Sigmoid colon (tissue), 7 donors: ENCODE data around the gene FAM43A. TPM values are rescaled to one million over a fixed set of nuclear protein-coding genes. Genes with fewer than 3 reads are reported as not detected.

Source experiments
- DNase-seq: peaks from one replicate; pipeline ENCODE4 v3.0.0-alpha.2; 2019
- H3K27ac ChIP-seq, 4 donors: fragments of 200-600 bp; sonication (generic); one replicate each; pipeline ENCODE4 v1.5.1; 2016 to 2019; ENCODE audit warnings: mild to moderate bottlenecking in 1 of 4
- H3K27me3 ChIP-seq, 3 donors: fragments of 200-600 bp; sonication (generic); one replicate each; pipeline ENCODE4 v1.5.1; 2019; ENCODE audit warnings: mild to moderate bottlenecking in 1 of 3
- H3K36me3 ChIP-seq, 4 donors: fragments of 200-600 bp; sonication (generic); one replicate each; pipeline ENCODE4 v1.5.1; 2016 to 2019
- H3K4me1 ChIP-seq, 4 donors: fragments of 200-600 bp; sonication (generic); one replicate each; pipeline ENCODE4 v1.5.1; 2017 to 2019
- H3K4me3 ChIP-seq, 4 donors: fragments of 200-600 bp; sonication (generic); one replicate each; pipeline ENCODE4 v1.5.1; 2017 to 2019; ENCODE audit warnings: mild to moderate bottlenecking in 2 of 4, moderate library complexity in 1 of 4
- H3K9me3 ChIP-seq, 4 donors: fragments of 200-600 bp in 3 of 4; sonication (generic) in 3 of 4; one replicate each; pipeline versions ENCODE4 v1.5.1 to v1.6.1; 2013 to 2019
- EP300 ChIP-seq, 4 donors: sonication (generic); formaldehyde crosslinking; IDR thresholded peaks; one replicate each; pipeline ENCODE4 v1.6.1; 2017; ENCODE audit warnings: antibody characterized with exemption in 4 of 4
- POLR2A ChIP-seq, 2 donors: fragments of 450-650 bp; IDR thresholded peaks; one replicate each; pipeline ENCODE4 v1.6.1; 2016; ENCODE audit warnings: antibody characterized with exemption in 2 of 2, mild to moderate bottlenecking in 2 of 2, moderate library complexity in 2 of 2
- POLR2AphosphoS5 ChIP-seq, 4 donors: sonication (generic); formaldehyde crosslinking; IDR thresholded peaks; one replicate each; pipeline ENCODE4 v1.6.1; 2017; ENCODE audit warnings: antibody characterized with exemption in 4 of 4
- WGBS, 2 donors: extraction: QIAGEN DNeasy Blood & Tissue Kit; methylation state at CpG; one replicate each; pipeline ENCODE4 v1.1.7; 2013; 5-methylcytosine and 5-hydroxymethylcytosine counted together
- intact Hi-C: fragments of 100-400 bp; cut with DNase I; formaldehyde crosslinking; loops from one replicate; pipeline ENCODE4 v1.15.1; 2023
- polyA plus RNA-seq, 3 donors: library from polyadenylated mRNA; stranded (reverse); fragments of 200-250 nt; gene quantifications; one replicate each; pipeline ENCODE4 v1.2.3, GENCODE V29; 2013
- total RNA-seq, 4 donors: library from RNA; depleted of rRNA; stranded (reverse); fragments of >200 nt; gene quantifications; one replicate each; pipeline ENCODE4 v1.1.0, GENCODE V29; 2016
- TF ChIP-seq, protein P1 (sequence below), 4 experiments: fragments of 450-650 bp in 3 of 4; fragments of 200-600 bp in 1 of 4; IDR thresholded peaks; one replicate each; pipeline ENCODE4 v1.5.1; 2016 to 2019; ENCODE audit warnings: antibody characterized with exemption in 4 of 4, mild to moderate bottlenecking in 3 of 4, moderate library complexity in 2 of 4
- donor health status: healthy with polysubstance abuse.
- donor health status: Bipolar disorder and iron deficiency.
- donor health status: healthy.

Gene FAM43A
- total and polyA plus RNA-seq, 7 donors: 10.2 to 62.8 (median 13.3) TPM

DNA sequence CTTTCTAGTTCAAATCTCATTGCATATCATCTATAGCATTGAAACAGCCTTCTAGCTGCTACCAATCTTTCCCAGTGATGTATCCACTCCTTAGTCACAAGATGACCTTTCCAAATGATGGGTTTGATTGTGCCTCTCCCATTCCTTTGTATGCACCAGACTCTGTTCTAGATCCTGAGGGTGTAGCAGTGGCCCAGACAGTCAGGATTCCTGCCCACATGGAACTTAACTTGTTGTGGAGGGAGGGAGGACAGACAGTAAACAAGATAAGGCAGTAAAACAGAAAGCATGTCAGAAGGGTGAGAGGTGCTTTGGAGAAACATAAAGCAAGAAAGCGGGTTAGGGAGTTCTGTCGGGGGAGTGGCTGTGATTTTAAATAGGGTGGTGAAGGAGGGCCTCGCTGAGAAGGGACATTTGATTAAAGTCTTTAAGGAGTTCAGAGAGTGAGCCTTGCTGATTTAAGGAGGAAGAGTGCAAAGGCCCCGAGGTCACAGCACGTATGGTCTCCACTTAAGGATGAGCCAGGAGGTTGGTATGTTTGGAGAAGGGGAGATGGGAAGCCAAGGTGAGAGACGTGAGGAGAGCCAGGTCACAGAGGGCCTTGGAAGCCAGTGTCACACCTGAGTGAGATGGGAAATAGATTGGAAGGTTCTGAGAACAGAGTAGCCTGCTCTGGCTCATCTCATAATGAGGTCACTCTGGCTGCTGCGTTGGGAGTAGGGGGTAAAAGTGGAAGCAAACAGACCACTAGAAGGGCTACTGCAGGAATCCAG lies 38.3 kb downstream of the FAM43A start:
- peaks cover 0 to 3% (median 0%) of the 10 kb centered on the region in 4 donors for H3K9me3 ChIP-seq
- no peaks in the 10 kb centered on the region for H3K27me3 ChIP-seq
- no peaks in the 10 kb centered on the region for H3K36me3 ChIP-seq
- 38 to 72% methylated on average over 7 of the region's 7 CpGs for WGBS, 2 donors
- intact Hi-C loops: no loop called here
- no peak overlapping the region for H3K4me3 ChIP-seq
- TF ChIP-seq, protein P1, sequence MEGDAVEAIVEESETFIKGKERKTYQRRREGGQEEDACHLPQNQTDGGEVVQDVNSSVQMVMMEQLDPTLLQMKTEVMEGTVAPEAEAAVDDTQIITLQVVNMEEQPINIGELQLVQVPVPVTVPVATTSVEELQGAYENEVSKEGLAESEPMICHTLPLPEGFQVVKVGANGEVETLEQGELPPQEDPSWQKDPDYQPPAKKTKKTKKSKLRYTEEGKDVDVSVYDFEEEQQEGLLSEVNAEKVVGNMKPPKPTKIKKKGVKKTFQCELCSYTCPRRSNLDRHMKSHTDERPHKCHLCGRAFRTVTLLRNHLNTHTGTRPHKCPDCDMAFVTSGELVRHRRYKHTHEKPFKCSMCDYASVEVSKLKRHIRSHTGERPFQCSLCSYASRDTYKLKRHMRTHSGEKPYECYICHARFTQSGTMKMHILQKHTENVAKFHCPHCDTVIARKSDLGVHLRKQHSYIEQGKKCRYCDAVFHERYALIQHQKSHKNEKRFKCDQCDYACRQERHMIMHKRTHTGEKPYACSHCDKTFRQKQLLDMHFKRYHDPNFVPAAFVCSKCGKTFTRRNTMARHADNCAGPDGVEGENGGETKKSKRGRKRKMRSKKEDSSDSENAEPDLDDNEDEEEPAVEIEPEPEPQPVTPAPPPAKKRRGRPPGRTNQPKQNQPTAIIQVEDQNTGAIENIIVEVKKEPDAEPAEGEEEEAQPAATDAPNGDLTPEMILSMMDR (IDR thresholded peaks at IDR 0.05): no peak
- no peak for TF ChIP-seq EP300 (IDR thresholded peaks at IDR 0.05)
- no peak for TF ChIP-seq POLR2AphosphoS5 (IDR thresholded peaks at IDR 0.05)
- no peak for TF ChIP-seq POLR2A (IDR thresholded peaks at IDR 0.05)
- no peak for DNase-seq
- H3K27ac ChIP-seq: no peak overlapping the region
- no peaks in the 10 kb centered on the region for H3K4me1 ChIP-seq

- Histone ChIP-seq H3K4me3 (no peak overlapping the region), H3K4me1 (no peaks in the 10 kb centered on the region), H3K36me3 (no peaks in the 10 kb centered on the region), H3K27me3 (no peaks in the 10 kb centered on the region), H3K27ac (no peak overlapping the region), H3K9me3 (no peaks in the 10 kb centered on the region)
- 72 to 82% methylated on average over 5 of the region's 5 CpGs for WGBS, 2 donors
- intact Hi-C loops: no loop called here
- TF ChIP-seq, protein P1 (IDR thresholded peaks at IDR 0.05): no peak
- TF ChIP-seq EP300 (IDR thresholded peaks at IDR 0.05) (no peak), POLR2AphosphoS5 (IDR thresholded peaks at IDR 0.05) (no peak), POLR2A (IDR thresholded peaks at IDR 0.05) (no peak)
- DNase-seq: no peak
These were observed 39.7 kb downstream of the FAM43A start for GRCh38 chr3:194725346-194725745.

DNA sequence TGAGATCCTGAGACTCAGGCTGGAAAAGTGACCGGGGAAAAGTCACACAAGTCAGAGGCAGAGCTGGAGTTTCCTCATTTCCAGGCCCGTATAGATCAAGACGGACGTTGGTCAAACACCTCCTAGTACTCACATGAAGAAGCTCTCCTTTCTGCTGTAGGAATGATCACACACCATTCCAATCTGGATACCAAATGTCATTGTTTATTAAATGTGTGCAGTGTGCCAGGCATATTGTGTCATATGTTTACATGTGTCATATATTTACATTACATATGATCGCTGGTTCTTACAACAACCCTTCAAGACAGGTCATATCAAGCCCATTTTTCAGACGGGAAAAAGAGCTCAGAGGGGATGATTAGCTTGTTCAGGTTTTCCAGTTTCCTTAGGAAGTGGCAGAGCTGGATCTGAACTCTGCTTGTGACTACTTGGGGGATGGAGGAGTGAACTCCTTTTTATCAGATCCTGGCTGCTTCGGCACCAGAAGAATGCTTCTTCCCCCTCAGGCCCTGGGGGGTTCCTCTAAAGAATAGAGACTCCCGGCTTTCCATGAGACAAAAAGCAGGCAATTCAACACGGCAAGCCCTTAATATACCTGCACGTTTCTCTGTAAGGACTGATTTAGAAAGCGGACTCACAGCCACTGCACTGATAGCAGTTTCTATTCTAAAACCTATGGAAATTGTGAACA lies 41.9 kb downstream of the FAM43A start:
- Histone ChIP-seq H3K9me3 (no peaks in the 10 kb centered on the region), H3K4me3 (no peak overlapping the region), H3K27ac (no peak overlapping the region), H3K36me3 (no peaks in the 10 kb centered on the region), H3K4me1 (no peaks in the 10 kb centered on the region), H3K27me3 (no peaks in the 10 kb centered on the region)
- intact Hi-C loops: no loop called here
- DNase-seq: no peak
- no peak for TF ChIP-seq POLR2AphosphoS5 (IDR thresholded peaks at IDR 0.05)
- WGBS, 2 donors: 77 to 83% methylated on average over 11 of the region's 11 CpGs

DNA sequence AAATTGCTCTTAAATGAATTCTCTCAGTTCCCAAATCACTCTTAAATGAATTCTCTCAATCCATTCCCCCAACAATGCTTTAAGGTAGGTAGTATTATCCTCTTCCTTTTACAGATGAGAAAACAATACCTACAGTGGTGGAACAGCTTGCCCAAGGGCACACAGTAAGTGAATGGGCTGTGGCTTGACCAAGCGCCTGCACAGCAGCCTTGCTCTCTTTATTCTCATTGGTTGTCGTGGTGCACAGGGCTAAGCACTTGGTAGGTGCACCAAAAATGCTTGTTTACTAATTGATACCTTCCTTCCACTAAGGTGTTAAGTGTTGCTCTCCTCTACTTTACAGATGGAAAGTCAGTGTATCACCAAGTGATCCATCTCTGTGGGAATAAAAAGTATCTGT lies 43.3 kb downstream of the FAM43A start:
- Histone ChIP-seq H3K27me3 (no peaks in the 10 kb centered on the region), H3K4me1 (no peaks in the 10 kb centered on the region), H3K4me3 (no peak overlapping the region), H3K27ac (no peak overlapping the region), H3K9me3 (no peaks in the 10 kb centered on the region), H3K36me3 (no peaks in the 10 kb centered on the region)
- WGBS, 2 donors: 92 to 97% methylated on average over 2 of the region's 2 CpGs
- intact Hi-C loops: no loop called here
- TF ChIP-seq, protein P1 (IDR thresholded peaks at IDR 0.05): no peak
- TF ChIP-seq EP300 (IDR thresholded peaks at IDR 0.05) (no peak), POLR2AphosphoS5 (IDR thresholded peaks at IDR 0.05) (no peak), POLR2A (IDR thresholded peaks at IDR 0.05) (no peak)
- DNase-seq: no peak

- Histone ChIP-seq H3K9me3 (peaks cover 0 to 5% (median 0%) of the 10 kb centered on the region in 4 donors), H3K27ac (no peak overlapping the region), H3K4me3 (no peak overlapping the region), H3K4me1 (no peaks in the 10 kb centered on the region), H3K27me3 (no peaks in the 10 kb centered on the region), H3K36me3 (no peaks in the 10 kb centered on the region)
- 20 to 57% methylated on average over 10 of the region's 10 CpGs for WGBS, 2 donors
- intact Hi-C loops: no loop called here
- TF ChIP-seq EP300 (IDR thresholded peaks at IDR 0.05) (no peak), POLR2AphosphoS5 (IDR thresholded peaks at IDR 0.05) (no peak), POLR2A (IDR thresholded peaks at IDR 0.05) (no peak)
- TF ChIP-seq, protein P1 (IDR thresholded peaks at IDR 0.05): no peak
- no peak for DNase-seq
These were observed 44.7 kb downstream of the FAM43A start for GRCh38 chr3:194730365-194730764.
